Measurements from ENCODE around the gene SDK1.

SDK1 gene

DNA sequence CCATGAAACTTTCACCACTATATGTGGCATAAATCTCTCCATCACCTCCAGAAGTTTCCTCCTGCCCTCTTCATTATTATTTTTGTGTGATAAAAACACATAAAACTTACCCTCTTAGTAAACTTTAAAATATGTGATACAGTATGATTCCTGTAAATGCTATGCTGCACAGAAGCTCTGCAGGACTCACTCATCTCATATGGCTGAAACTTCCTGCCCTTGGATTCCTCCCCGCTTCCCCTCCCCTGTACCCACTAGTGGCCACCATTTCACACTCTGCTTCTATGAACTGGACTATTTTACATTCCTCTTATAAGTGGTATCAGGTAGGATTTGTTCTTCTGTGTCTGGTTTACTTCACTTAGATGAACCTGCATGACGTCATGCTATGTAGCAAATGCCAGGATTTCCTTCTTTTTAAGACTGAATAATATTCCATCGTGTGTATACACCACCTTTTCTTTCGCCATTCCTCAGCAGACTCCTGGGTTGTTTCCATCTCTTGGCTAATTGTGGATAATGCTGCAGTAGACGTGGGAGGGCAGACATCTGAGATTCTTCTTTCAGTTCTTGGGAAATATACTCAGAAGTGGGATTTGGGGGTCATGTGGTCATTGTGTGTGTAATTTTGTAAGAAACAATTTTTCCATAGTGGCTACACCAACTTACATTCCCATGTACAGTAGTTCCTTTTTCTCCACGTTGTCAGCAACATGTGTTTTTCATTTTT is 335.2 kb downstream of the SDK1 start:
- DNase-seq (ENCODE audit: low spot score): no peak
- no peak for TF ChIP-seq CTCF (IDR thresholded peaks at IDR 0.05; ENCODE audit: extremely low read depth, insufficient read depth, missing control alignments)
- in situ Hi-C loops (cut with MboI; ENCODE audit: low pct_unique_long_range_greater_than_20kb, low sequenced_read_pairs, unreplicated experiment): no loop called here

- no peak for DNase-seq (ENCODE audit: low spot score)
- no peak for TF ChIP-seq CTCF (IDR thresholded peaks at IDR 0.05; ENCODE audit: extremely low read depth, insufficient read depth, missing control alignments)
- in situ Hi-C loops (cut with MboI; ENCODE audit: low pct_unique_long_range_greater_than_20kb, low sequenced_read_pairs, unreplicated experiment): no loop called here
Measured at GRCh38 chr7:3639253-3639652, 338.2 kb downstream of the SDK1 start.

DNA sequence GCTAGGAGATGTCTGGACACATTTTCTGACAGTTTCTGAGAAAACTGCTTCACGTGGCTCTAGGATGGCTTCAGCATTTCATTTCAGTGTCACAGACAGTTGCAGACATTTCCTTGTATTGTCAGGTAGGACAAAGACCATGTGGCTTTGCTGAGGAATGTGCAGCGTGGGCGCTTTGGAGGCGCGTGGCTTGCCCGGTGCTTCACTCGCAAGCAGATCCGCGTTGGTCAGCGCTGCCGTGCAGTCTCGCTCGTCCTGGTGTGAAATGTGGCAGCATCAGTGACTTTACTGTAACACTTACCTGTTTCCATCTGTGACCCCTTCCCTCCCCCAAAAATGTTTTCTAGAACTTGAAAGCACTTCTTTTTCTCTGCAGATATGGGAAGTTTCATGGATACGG is 340.5 kb downstream of the SDK1 start:
- in situ Hi-C loops (cut with MboI; ENCODE audit: low pct_unique_long_range_greater_than_20kb, low sequenced_read_pairs, unreplicated experiment): no loop called here
- no peak for TF ChIP-seq CTCF (IDR thresholded peaks at IDR 0.05; ENCODE audit: extremely low read depth, insufficient read depth, missing control alignments)
- DNase-seq (ENCODE audit: low spot score): no peak

- in situ Hi-C loops (cut with MboI; ENCODE audit: low pct_unique_long_range_greater_than_20kb, low sequenced_read_pairs, unreplicated experiment): no loop called here
- no peak for DNase-seq (ENCODE audit: low spot score)
- TF ChIP-seq CTCF (IDR thresholded peaks at IDR 0.05; ENCODE audit: extremely low read depth, insufficient read depth, missing control alignments): no peak
Measured at GRCh38 chr7:3643091-3643490, 342.0 kb downstream of the SDK1 start.

DNA sequence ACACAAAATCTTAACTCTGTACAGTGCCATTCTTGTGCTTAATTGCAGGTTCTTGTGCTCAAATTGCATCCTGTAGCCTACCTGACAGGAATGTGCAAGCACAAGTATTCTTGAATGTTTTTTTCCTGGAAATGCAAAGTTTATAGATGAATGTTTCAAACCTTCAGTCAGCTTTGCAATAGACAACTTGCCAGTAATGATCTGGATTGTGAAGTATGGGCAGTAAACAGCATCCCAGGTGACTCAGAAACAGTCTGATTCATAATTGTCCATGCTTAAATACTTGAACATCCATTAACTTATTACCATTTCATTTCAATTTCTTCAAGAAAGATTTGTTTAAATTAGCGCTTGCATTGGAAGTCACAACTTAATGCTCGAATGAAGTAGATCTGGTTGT is 347.2 kb downstream of the SDK1 start:
- no peak for DNase-seq (ENCODE audit: low spot score)
- in situ Hi-C loops (cut with MboI; ENCODE audit: low pct_unique_long_range_greater_than_20kb, low sequenced_read_pairs, unreplicated experiment): no loop called here
- no peak for TF ChIP-seq CTCF (IDR thresholded peaks at IDR 0.05; ENCODE audit: extremely low read depth, insufficient read depth, missing control alignments)

- TF ChIP-seq CTCF (IDR thresholded peaks at IDR 0.05; ENCODE audit: extremely low read depth, insufficient read depth, missing control alignments): no peak
- in situ Hi-C loops (cut with MboI; ENCODE audit: low pct_unique_long_range_greater_than_20kb, low sequenced_read_pairs, unreplicated experiment): no loop called here
- no peak for DNase-seq (ENCODE audit: low spot score)
Measured at GRCh38 chr7:3649250-3649649, 348.2 kb downstream of the SDK1 start.
